ENCODE data around the gene OR13C8.
"Not testable (repeated sequence)": the region's sequence is repeated elsewhere in the genome, so short reads cannot be mapped to it uniquely, and the experiment has no call there.

Gene OR13C8

DNA sequence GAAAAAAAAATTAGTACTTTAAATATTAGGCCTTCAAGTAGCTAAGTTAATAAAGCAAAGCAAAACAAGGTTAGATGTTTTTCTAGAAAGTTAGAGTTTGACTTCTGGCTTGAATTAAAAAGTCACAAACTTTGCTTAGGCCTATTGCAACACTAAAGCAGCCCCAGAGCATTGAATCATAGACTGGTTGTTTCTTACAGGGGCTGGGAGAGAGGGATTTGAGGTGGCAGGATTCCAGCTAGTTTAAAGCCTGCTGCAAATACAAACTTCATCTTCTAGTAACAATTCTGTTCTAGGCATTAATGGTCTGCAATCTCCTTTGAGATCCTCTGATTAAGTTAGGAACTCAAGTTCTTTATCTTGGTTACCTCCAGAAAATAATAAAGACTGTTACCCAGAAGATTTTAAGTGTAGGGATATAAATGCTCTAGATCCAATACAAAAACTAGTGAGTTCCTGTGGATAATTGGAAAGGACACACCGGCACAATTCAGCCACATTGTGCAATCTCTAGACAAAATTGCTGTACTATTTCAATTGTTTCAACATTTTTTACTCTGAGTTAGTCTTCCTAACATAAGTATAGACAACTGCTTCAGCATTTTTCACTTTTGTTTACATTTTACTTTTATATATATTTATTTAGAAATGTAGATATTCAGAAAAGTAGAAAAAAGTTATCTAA, 17.7 kb downstream of the OR13C8 start:
- Histone ChIP-seq H3K9ac (ENCODE audit: insufficient read length, low read depth) (no peak overlapping the region), H3K4me1 (ENCODE audit: insufficient read depth, insufficient read length) (no peaks in the 10 kb centered on the region), H3K27me3 (ENCODE audit: insufficient read depth, insufficient read length) (no peaks in the 10 kb centered on the region), H3K4me3 (ENCODE audit: insufficient read length, low read depth) (no peak overlapping the region), H3K9me3 (ENCODE audit: insufficient read depth, low read length) (no peaks in the 10 kb centered on the region), H3K36me3 (ENCODE audit: insufficient read depth, insufficient read length, low read length) (no peaks in the 10 kb centered on the region)
- TF ChIP-seq SUZ12 (IDR thresholded peaks at IDR 0.05; ENCODE audit: extremely low read depth, insufficient read depth, insufficient read length), result no peak
- TF ChIP-seq ZNF274 (IDR thresholded peaks at IDR 0.05; ENCODE audit: low read depth, low read length), result no peak
- no peak for TF ChIP-seq YY1 (IDR thresholded peaks at IDR 0.05; ENCODE audit: insufficient read depth, insufficient read length)
- no peak for DNase-seq (ENCODE audit: low read depth, low spot score)

DNA sequence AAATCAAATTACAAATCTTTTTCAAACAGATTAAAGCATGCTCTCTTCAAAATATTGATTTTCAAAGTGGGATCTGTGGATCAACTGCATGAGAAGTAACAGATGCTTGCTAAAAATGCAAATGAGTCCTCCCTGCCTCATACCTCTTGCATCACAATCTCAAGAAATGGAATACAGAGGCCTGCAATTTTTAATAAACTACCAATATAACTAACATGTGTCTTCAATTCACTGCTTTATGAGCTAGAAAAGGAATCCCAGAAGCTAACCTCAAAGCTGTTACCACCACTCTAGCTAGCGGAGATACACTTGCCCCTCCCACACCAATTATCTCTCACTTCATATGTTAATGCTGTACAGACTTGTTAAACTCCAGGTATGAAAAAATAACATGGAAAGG, 20.7 kb downstream of the OR13C8 start:
- no peaks in the 10 kb centered on the region for H3K36me3 ChIP-seq (ENCODE audit: insufficient read depth, insufficient read length, low read length)
- no peak overlapping the region for H3K9ac ChIP-seq (ENCODE audit: insufficient read length, low read depth)
- no peak for DNase-seq (ENCODE audit: low read depth, low spot score)
- no peak overlapping the region for H3K4me3 ChIP-seq (ENCODE audit: insufficient read length, low read depth)
- no peaks in the 10 kb centered on the region for H3K4me1 ChIP-seq (ENCODE audit: insufficient read depth, insufficient read length)
- H3K9me3 ChIP-seq (ENCODE audit: insufficient read depth, low read length), result no peaks in the 10 kb centered on the region
- no peak for TF ChIP-seq SUZ12 (IDR thresholded peaks at IDR 0.05; ENCODE audit: extremely low read depth, insufficient read depth, insufficient read length)
- no peak for TF ChIP-seq YY1 (IDR thresholded peaks at IDR 0.05; ENCODE audit: insufficient read depth, insufficient read length)
- TF ChIP-seq ZNF274 (IDR thresholded peaks at IDR 0.05; ENCODE audit: low read depth, low read length), result no peak
- H3K27me3 ChIP-seq (ENCODE audit: insufficient read depth, insufficient read length), result no peaks in the 10 kb centered on the region

DNA sequence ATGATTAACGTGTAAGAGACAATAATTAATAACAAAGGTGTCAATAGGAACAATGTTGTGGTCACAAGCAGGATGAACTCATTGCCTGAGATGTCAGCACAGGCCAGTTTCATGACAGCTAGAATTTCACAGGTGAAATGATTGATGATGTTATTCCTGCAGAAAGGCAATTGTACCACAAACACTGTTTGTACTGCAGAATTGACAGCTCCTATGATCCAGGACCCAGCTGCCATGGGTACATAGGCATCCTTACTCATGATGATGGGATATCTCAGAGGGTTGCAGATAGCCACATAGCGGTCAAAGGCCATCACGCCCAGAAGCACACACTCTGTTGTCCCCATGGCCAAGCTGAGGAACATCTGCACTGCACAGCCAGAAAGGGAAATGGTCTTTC, 29.8 kb downstream of the OR13C8 start:
- H3K4me3 ChIP-seq (ENCODE audit: insufficient read length, low read depth); H3K9ac ChIP-seq (ENCODE audit: insufficient read length, low read depth); H3K4me1 ChIP-seq (ENCODE audit: insufficient read depth, insufficient read length); H3K27me3 ChIP-seq (ENCODE audit: insufficient read depth, insufficient read length); DNase-seq (ENCODE audit: low read depth, low spot score); H3K9me3 ChIP-seq (ENCODE audit: insufficient read depth, low read length); H3K36me3 ChIP-seq (ENCODE audit: insufficient read depth, insufficient read length, low read length): not testable (repeated sequence)

DNA sequence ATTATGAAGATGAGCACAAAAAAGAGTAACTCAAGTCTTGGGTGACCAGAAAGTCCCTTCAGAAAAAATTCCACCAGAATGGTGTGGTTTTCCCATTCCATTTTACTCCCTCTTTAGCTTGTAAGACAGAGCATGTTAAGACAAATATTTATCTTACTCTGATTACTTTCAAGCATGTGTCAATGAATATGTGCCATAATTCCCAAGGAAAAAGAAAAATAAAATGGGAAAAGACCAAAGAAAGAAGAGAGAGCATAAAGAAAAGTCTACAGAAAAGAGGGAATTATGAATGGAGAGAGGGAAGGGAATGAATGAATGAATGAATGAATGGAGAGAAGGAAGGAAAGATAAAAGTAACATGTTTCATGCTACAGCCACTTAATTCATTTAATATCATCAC, 30.3 kb downstream of the OR13C8 start, which contains the start of gene OR13C5:
Gene OR13C5 (minus strand): TSS at position 101 of the 400 bp plus-strand sequence. CDS start 0 bp downstream, at position 101.
- H3K4me1 ChIP-seq (ENCODE audit: insufficient read depth, insufficient read length); H3K9me3 ChIP-seq (ENCODE audit: insufficient read depth, low read length); H3K27me3 ChIP-seq (ENCODE audit: insufficient read depth, insufficient read length); DNase-seq (ENCODE audit: low read depth, low spot score); H3K4me3 ChIP-seq (ENCODE audit: insufficient read length, low read depth); H3K9ac ChIP-seq (ENCODE audit: insufficient read length, low read depth); H3K36me3 ChIP-seq (ENCODE audit: insufficient read depth, insufficient read length, low read length): not testable (repeated sequence)

DNA sequence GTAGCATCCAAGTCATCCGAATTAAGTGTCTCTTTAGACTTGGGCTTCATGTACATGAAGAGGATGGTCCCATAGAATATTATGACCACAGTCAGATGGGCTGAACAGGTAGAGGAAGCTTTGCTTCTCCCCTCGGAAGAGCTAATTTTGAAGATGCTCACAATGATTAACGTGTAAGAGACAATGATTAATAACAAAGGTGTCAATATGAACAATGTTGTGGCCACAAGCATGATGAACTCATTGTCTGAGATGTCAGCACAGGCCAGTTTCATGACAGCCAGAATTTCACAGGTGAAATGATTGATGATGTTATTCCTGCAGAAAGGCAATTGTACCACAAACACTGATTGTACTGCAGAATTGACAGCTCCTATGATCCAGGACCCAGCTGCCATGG, 35.8 kb downstream of the OR13C8 start:
- no peak overlapping the region for H3K9ac ChIP-seq (ENCODE audit: insufficient read length, low read depth)
- no peak for TF ChIP-seq ZNF274 (IDR thresholded peaks at IDR 0.05; ENCODE audit: low read depth, low read length)
- no peak for TF ChIP-seq YY1 (IDR thresholded peaks at IDR 0.05; ENCODE audit: insufficient read depth, insufficient read length)
- no peak for TF ChIP-seq SUZ12 (IDR thresholded peaks at IDR 0.05; ENCODE audit: extremely low read depth, insufficient read depth, insufficient read length)
- DNase-seq (ENCODE audit: low read depth, low spot score), result no peak
- H3K9me3 ChIP-seq (ENCODE audit: insufficient read depth, low read length), result no peaks in the 10 kb centered on the region
- no peaks in the 10 kb centered on the region for H3K36me3 ChIP-seq (ENCODE audit: insufficient read depth, insufficient read length, low read length)
- H3K4me1 ChIP-seq (ENCODE audit: insufficient read depth, insufficient read length), result no peaks in the 10 kb centered on the region
- H3K4me3 ChIP-seq (ENCODE audit: insufficient read length, low read depth), result no peak overlapping the region
- no peaks in the 10 kb centered on the region for H3K27me3 ChIP-seq (ENCODE audit: insufficient read depth, insufficient read length)

DNA sequence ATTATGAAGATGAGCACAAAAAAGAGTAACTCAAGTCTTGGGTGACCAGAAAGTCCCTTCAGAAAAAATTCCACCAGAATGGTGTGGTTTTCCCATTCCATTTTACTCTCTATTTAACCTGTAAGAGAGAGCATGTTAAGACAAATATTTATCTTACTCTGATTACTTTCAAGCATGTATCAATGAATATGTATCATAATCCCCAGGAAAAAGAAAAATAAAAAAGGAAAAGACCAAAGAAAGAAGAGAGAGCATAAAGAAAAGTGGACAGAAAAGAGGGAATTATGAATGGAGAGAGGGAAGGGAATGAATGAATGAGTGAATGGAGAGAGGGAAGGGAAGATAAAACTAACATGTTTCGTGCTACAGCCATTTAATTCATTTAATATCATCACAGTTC, 36.6 kb downstream of the OR13C8 start, which contains the start of gene OR13C2:
Gene OR13C2 (minus strand): TSS at position 101 of the 400 bp plus-strand sequence. CDS start 0 bp downstream, at position 101.
- not testable (repeated sequence) for H3K4me1 ChIP-seq (ENCODE audit: insufficient read depth, insufficient read length); H3K27me3 ChIP-seq (ENCODE audit: insufficient read depth, insufficient read length); DNase-seq (ENCODE audit: low read depth, low spot score); H3K36me3 ChIP-seq (ENCODE audit: insufficient read depth, insufficient read length, low read length); H3K9ac ChIP-seq (ENCODE audit: insufficient read length, low read depth); H3K4me3 ChIP-seq (ENCODE audit: insufficient read length, low read depth); H3K9me3 ChIP-seq (ENCODE audit: insufficient read depth, low read length)

DNA sequence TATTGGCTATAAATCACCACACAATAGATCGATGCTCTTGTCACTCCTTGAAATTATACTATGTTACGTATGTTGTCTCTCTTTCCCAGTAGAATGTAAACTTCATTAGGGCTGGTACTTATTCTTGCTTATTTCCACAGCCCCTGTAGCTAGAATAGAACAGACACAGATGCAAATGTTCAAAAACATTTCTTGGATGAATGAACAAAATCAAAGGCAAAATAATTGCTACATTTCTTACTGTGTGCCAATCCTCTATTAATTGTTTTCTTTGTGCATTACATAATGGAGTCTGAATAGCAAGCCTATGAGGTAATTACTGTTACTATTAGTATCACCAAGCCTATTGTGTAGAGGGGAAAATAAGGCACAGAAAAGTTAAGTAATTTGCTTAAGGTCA, 37.2 kb downstream of the OR13C8 start:
- no peak for DNase-seq (ENCODE audit: low read depth, low spot score)
- TF ChIP-seq SUZ12 (IDR thresholded peaks at IDR 0.05; ENCODE audit: extremely low read depth, insufficient read depth, insufficient read length) (no peak), YY1 (IDR thresholded peaks at IDR 0.05; ENCODE audit: insufficient read depth, insufficient read length) (no peak), ZNF274 (IDR thresholded peaks at IDR 0.05; ENCODE audit: low read depth, low read length) (no peak)
- Histone ChIP-seq H3K36me3 (ENCODE audit: insufficient read depth, insufficient read length, low read length) (no peaks in the 10 kb centered on the region), H3K9ac (ENCODE audit: insufficient read length, low read depth) (no peak overlapping the region), H3K4me3 (ENCODE audit: insufficient read length, low read depth) (no peak overlapping the region), H3K27me3 (ENCODE audit: insufficient read depth, insufficient read length) (no peaks in the 10 kb centered on the region), H3K4me1 (ENCODE audit: insufficient read depth, insufficient read length) (no peaks in the 10 kb centered on the region), H3K9me3 (ENCODE audit: insufficient read depth, low read length) (no peaks in the 10 kb centered on the region)

DNA sequence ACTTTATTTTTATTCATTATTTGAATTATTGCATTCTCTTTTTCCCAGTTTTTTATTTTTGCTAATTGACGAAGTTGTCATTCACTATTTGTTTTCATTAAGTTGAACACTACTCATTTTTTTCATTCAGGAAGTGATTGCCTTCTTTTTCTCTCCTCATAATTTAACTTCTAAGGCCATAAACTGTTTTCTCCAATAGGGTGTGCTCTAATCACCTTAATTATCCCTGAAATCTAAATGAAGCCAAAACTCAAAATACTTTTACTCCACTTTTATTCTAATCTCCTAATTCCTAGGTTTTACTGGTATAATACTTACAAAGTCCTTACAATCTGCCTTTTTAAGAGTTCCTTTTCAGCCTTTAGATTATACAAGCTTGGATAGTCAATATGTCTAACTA, 39.4 kb downstream of the OR13C8 start:
- no peak overlapping the region for H3K9ac ChIP-seq (ENCODE audit: insufficient read length, low read depth)
- no peaks in the 10 kb centered on the region for H3K4me1 ChIP-seq (ENCODE audit: insufficient read depth, insufficient read length)
- TF ChIP-seq SUZ12 (IDR thresholded peaks at IDR 0.05; ENCODE audit: extremely low read depth, insufficient read depth, insufficient read length) (no peak), YY1 (IDR thresholded peaks at IDR 0.05; ENCODE audit: insufficient read depth, insufficient read length) (no peak), ZNF274 (IDR thresholded peaks at IDR 0.05; ENCODE audit: low read depth, low read length) (no peak)
- no peaks in the 10 kb centered on the region for H3K27me3 ChIP-seq (ENCODE audit: insufficient read depth, insufficient read length)
- H3K9me3 ChIP-seq (ENCODE audit: insufficient read depth, low read length), result no peaks in the 10 kb centered on the region
- no peak for DNase-seq (ENCODE audit: low read depth, low spot score)
- H3K4me3 ChIP-seq (ENCODE audit: insufficient read length, low read depth), result no peak overlapping the region
- H3K36me3 ChIP-seq (ENCODE audit: insufficient read depth, insufficient read length, low read length), result no peaks in the 10 kb centered on the region
